ENCODE results near the gene SIL1. TPM values are rescaled to one million over a fixed set of nuclear protein-coding genes. Genes with fewer than 3 reads are reported as not detected.

SIL1 gene
- polyA plus RNA-seq, 2 of the 4 experiments (the other 2 are of a cell fraction), result 27.6 to 45.5 TPM

- ATAC-seq, result no peak
- POLR2A ChIA-PET, result no interaction called here
Measured at GRCh38 chr5:138990986-138991590, 207.1 kb downstream of the SIL1 start.

GRCh38 chr5:138989720-138990119, 208.4 kb downstream of the SIL1 start:
- no peak for DNase-seq (ENCODE audit: low read depth in 1 of 2, low spot score in 1 of 2)
- 95% methylated on average over 6 of the region's 6 CpGs for WGBS (ENCODE audit: missing lambda C conversion rate)

More at GRCh38 chr5:138990986-138991590, 207.1 kb downstream of the SIL1 start:
- no peaks in the 10 kb centered on the region for H3K4me1 ChIP-seq
- FAIRE-seq (no peak), DNase-seq (ENCODE audit: low read depth in 1 of 2, low spot score in 1 of 2) (no peak)
- H3K4me3 ChIP-seq, result no peak overlapping the region
- CTCF ChIA-PET, result no interaction called here
- H3K27ac ChIP-seq, result no peak overlapping the region
- H3K4me2 ChIP-seq, result no peak overlapping the region
- 85% methylated on average over 4 of the region's 4 CpGs for WGBS (ENCODE audit: missing lambda C conversion rate)
- TF ChIP-seq REST (IDR thresholded peaks at IDR 0.05), result no peak
- no peak for TF ChIP-seq GATA3 (IDR thresholded peaks at IDR 0.05; ENCODE audit: borderline replicate concordance)
- H3K9me3 ChIP-seq, result no peaks in the 10 kb centered on the region

GRCh38 chr5:138986186-138986800, 211.9 kb downstream of the SIL1 start:
- no peaks in the 10 kb centered on the region for H3K9me3 ChIP-seq
- WGBS (ENCODE audit: missing lambda C conversion rate), result 83% methylated on average over 5 of the region's 5 CpGs
- FAIRE-seq (no peak), ATAC-seq (no peak), DNase-seq (ENCODE audit: low read depth in 1 of 2, low spot score in 1 of 2) (no peak)
- ChIA-PET CTCF (interaction anchor here (1.3 to 1.4 kb wide), 2 partner anchors 14 to 142 kb away, joined by 3 read pairs; no protein-coding TSS in a partner anchor), POLR2A (no interaction called here)
- H3K4me2 ChIP-seq, result no peak overlapping the region
- H3K4me3 ChIP-seq, result no peak overlapping the region
- TF ChIP-seq HEYL (CRISPR knock-in tag; IDR thresholded peaks at IDR 0.05), result no peak
- TF ChIP-seq KDM1A (IDR thresholded peaks at IDR 0.05; ENCODE audit: low read depth), result no peak
- TF ChIP-seq PBX3 (IDR thresholded peaks at IDR 0.05), result no peak
- no peak for TF ChIP-seq HDAC2 (IDR thresholded peaks at IDR 0.05)
- no peak for TF ChIP-seq MYC (IDR thresholded peaks at IDR 0.05; ENCODE audit: borderline replicate concordance, low read length)
- no peak overlapping the region for H3K27ac ChIP-seq
- no peaks in the 10 kb centered on the region for H3K4me1 ChIP-seq

More at GRCh38 chr5:138989720-138990119, 208.4 kb downstream of the SIL1 start:
- no peaks in the 10 kb centered on the region for H3K4me1 ChIP-seq
- H3K4me3 ChIP-seq, result no peak overlapping the region
- H3K9me3 ChIP-seq, result no peaks in the 10 kb centered on the region
- no peak overlapping the region for H3K4me2 ChIP-seq
- no peak for TF ChIP-seq CTCF (IDR thresholded peaks at IDR 0.05)
- TF ChIP-seq NR3C1 (IDR thresholded peaks at IDR 0.05), result no peak
- TF ChIP-seq NPAS2 (CRISPR knock-in tag; IDR thresholded peaks at IDR 0.05; ENCODE audit: borderline replicate concordance), result no peak
- ChIA-PET CTCF (no interaction called here), POLR2A (no interaction called here)
- no peak for ATAC-seq
- no peak for FAIRE-seq
- no peak overlapping the region for H3K27ac ChIP-seq

- no peak overlapping the region for H3K4me2 ChIP-seq
- FAIRE-seq (no peak), DNase-seq (ENCODE audit: low read depth in 1 of 2, low spot score in 1 of 2) (no peak), ATAC-seq (no peak)
- TF ChIP-seq SMC3 (IDR thresholded peaks at IDR 0.05) (no peak), CHD2 (IDR thresholded peaks at IDR 0.05; ENCODE audit: low read length, partially characterized antibody) (no peak), RARB (CRISPR knock-in tag; IDR thresholded peaks at IDR 0.05) (no peak), E2F6 (IDR thresholded peaks at IDR 0.05; ENCODE audit: borderline replicate concordance, low read depth) (no peak), ZSCAN20 (CRISPR knock-in tag; IDR thresholded peaks at IDR 0.05) (no peak), FOSL2 (IDR thresholded peaks at IDR 0.05) (no peak), FOSL2 (CRISPR knock-in tag; IDR thresholded peaks at IDR 0.05) (no peak), HOXB5 (CRISPR knock-in tag; IDR thresholded peaks at IDR 0.05) (no peak), FOXS1 (CRISPR knock-in tag; IDR thresholded peaks at IDR 0.05) (no peak), HDAC2 (IDR thresholded peaks at IDR 0.05) (no peak)
- no peaks in the 10 kb centered on the region for H3K4me1 ChIP-seq
- H3K27ac ChIP-seq, result no peak overlapping the region
- ChIA-PET CTCF (interaction anchor here (1.3 to 1.4 kb wide), 2 partner anchors 13 to 142 kb away, joined by 3 read pairs; no protein-coding TSS in a partner anchor), POLR2A (no interaction called here)
- H3K9me3 ChIP-seq, result no peaks in the 10 kb centered on the region
- WGBS (ENCODE audit: missing lambda C conversion rate), result 95% methylated on average over 6 of the region's 6 CpGs
- H3K4me3 ChIP-seq, result no peak overlapping the region
Measured at GRCh38 chr5:138985683-138986082, 212.5 kb downstream of the SIL1 start.

Data from A549 (cell line).